KMS-11 (cell line): ENCODE measurements around the gene PIGT.
A peak's percentile ranks its signal among the peaks of the same experiment; 100 is the strongest.

Experiments used
- H2AFZ ChIP-seq: fragments of 200-600 bp; sonication (generic); 2 replicates; pipeline ENCODE4 v1.6.1; 2016; ENCODE audit warnings: antibody characterized with exemption, mixed run types, low read depth
- H3K27ac ChIP-seq: fragments of 200-600 bp; sonication (generic); 2 replicates; pipeline ENCODE4 v1.6.1; 2016; ENCODE audit warnings: mild to moderate bottlenecking, mixed run types
- H3K27me3 ChIP-seq: fragments of 200-600 bp; sonication (generic); 2 replicates; pipeline ENCODE4 v1.6.1; 2017; ENCODE audit warnings: mild to moderate bottlenecking, low read depth, mixed run types, moderate library complexity; ENCODE audit not compliant: insufficient read depth
- H3K36me3 ChIP-seq: fragments of 200-600 bp; sonication (generic); 2 replicates; pipeline ENCODE4 v1.6.1; 2017; ENCODE audit warnings: mild to moderate bottlenecking, mixed run types; ENCODE audit not compliant: insufficient read depth
- H3K4me1 ChIP-seq: fragments of 200-600 bp; sonication (generic); 2 replicates; pipeline ENCODE4 v1.6.1; 2016; ENCODE audit warnings: mild to moderate bottlenecking, low read depth, mixed run types; ENCODE audit not compliant: poor library complexity, severe bottlenecking
- H3K4me2 ChIP-seq: fragments of 200-600 bp; sonication (generic); 2 replicates; pipeline ENCODE4 v1.7.0; 2016; ENCODE audit warnings: mild to moderate bottlenecking, mixed run types
- H3K4me3 ChIP-seq: fragments of 200-600 bp; sonication (generic); IDR thresholded peaks from 2 replicates; pipeline ENCODE4 v1.6.1; 2017; ENCODE audit warnings: low read depth, low read length, mixed read lengths; ENCODE audit not compliant: insufficient read depth
- H3K79me2 ChIP-seq: fragments of 200-600 bp; sonication (generic); 2 replicates; pipeline ENCODE4 v1.6.1; 2016; ENCODE audit warnings: low read depth, mixed run types; ENCODE audit not compliant: insufficient read depth
- H3K9ac ChIP-seq: fragments of 200-600 bp; sonication (generic); 2 replicates; pipeline ENCODE4 v1.6.1; 2016; ENCODE audit warnings: mild to moderate bottlenecking, mixed run types
- H4K20me1 ChIP-seq: fragments of 200-600 bp; sonication (generic); 2 replicates; pipeline ENCODE4 v1.6.1; 2016; ENCODE audit warnings: mild to moderate bottlenecking, mixed run types; ENCODE audit not compliant: insufficient read depth
- CTCF ChIP-seq: fragments of 200-600 bp; sonication (generic); conservative IDR thresholded peaks from 2 replicates; pipeline ENCODE4 v1.6.1; 2017; ENCODE audit warnings: low read depth, mild to moderate bottlenecking, antibody characterized with exemption, low read length, moderate library complexity, mixed read lengths

Gene PIGT

GRCh38 chr20:45465491-45466266 lies 49.7 kb downstream of the PIGT start:
- no peak for TF ChIP-seq CTCF
- Histone ChIP-seq H3K4me2 (no peak overlapping the region), H3K36me3 (no peaks in the 10 kb centered on the region), H3K79me2 (no peaks in the 10 kb centered on the region), H3K9ac (no peak overlapping the region), H2AFZ (no peak overlapping the region), H3K27ac (no peak overlapping the region), H3K27me3 (no peaks in the 10 kb centered on the region), H3K4me1 (peaks cover 4% of the 10 kb centered on the region), H4K20me1 (no peaks in the 10 kb centered on the region), H3K4me3 (no peak overlapping the region)

GRCh38 chr20:45467172-45467571 lies 51.2 kb downstream of the PIGT start:
- H3K4me1 ChIP-seq, result peaks cover 11% of the 10 kb centered on the region
- H3K27me3 ChIP-seq, result no peaks in the 10 kb centered on the region
- no peaks in the 10 kb centered on the region for H3K79me2 ChIP-seq
- no peak overlapping the region for H3K4me3 ChIP-seq
- no peak for TF ChIP-seq CTCF
- H2AFZ ChIP-seq, result no peak overlapping the region
- no peaks in the 10 kb centered on the region for H3K36me3 ChIP-seq
- no peak overlapping the region for H3K9ac ChIP-seq
- H3K27ac ChIP-seq, result no peak overlapping the region
- no peak overlapping the region for H3K4me2 ChIP-seq
- H4K20me1 ChIP-seq, result no peaks in the 10 kb centered on the region

- H2AFZ ChIP-seq, result no peak overlapping the region
- H3K9ac ChIP-seq, result no peak overlapping the region
- H3K79me2 ChIP-seq, result no peaks in the 10 kb centered on the region
- H3K36me3 ChIP-seq, result no peaks in the 10 kb centered on the region
- H4K20me1 ChIP-seq, result no peaks in the 10 kb centered on the region
- peaks cover 11% of the 10 kb centered on the region for H3K4me1 ChIP-seq
- no peak for TF ChIP-seq CTCF
- H3K4me2 ChIP-seq, result no peak overlapping the region
- H3K4me3 ChIP-seq, result no peak overlapping the region
- H3K27ac ChIP-seq, result no peak overlapping the region
- H3K27me3 ChIP-seq, result no peaks in the 10 kb centered on the region
These were observed 51.9 kb downstream of the PIGT start for GRCh38 chr20:45467861-45468260.

GRCh38 chr20:45469336-45470261 lies 53.7 kb downstream of the PIGT start, which contains the start of gene WFDC2:
Gene WFDC2, plus strand, starts transcription at chr20:45469753. Its CDS starts 29 bp downstream, at chr20:45469782.
- Histone ChIP-seq H3K9ac (peak within 1 kb of the TSS; percentile 69), H4K20me1 (no peaks in the 10 kb centered on the region), H3K4me1 (peaks cover 11% of the 10 kb centered on the region), H3K79me2 (no peaks in the 10 kb centered on the region), H3K27me3 (no peaks in the 10 kb centered on the region), H3K4me3 (no peak within 1 kb of the TSS), H3K36me3 (no peaks in the 10 kb centered on the region), H2AFZ (peak within 1 kb of the TSS; percentile 100), H3K4me2 (peak within 1 kb of the TSS; percentile 94), H3K27ac (no peak within 1 kb of the TSS)
- no peak for TF ChIP-seq CTCF
